ENCODE results near the gene GNG7. TPM values are rescaled to one million over a fixed set of nuclear protein-coding genes. Genes with fewer than 3 reads are reported as not detected.

The GNG7 gene
- total and polyA plus RNA-seq, 2 donors (not counting 3 experiments of a cell fraction or from before 2014, with no cell fraction given), result 0.29 to 0.84 TPM

DNA sequence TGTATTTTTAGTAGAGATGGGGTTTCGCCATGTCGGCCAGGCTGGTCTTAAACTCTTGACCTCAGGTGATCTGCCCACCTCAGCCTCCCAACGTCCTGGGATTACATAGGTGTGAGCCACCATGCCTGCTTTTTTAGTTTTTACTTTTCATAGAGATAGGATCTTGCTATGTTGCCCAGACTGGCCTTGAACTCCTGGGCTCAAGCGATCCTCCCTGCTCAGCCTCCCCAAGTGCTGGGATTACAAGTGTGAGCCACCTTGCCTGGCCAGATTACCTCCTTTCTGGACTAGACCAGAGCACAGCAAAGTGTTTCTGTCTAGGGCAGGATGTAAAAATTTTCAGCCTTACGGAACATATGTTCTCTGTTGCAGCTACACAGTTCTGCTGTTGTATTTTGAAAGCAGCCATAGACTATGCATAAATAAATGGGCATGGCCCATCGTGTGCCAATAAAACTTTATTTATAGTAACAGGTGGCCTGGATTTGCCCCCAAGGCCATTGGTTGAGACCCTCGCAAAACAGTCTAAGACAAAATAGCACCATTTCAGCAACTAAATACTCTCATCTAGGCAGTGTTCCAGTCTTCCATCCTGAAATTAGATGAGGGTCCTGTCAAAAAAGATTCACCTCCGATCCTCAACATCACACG is 36.0 kb downstream of the GNG7 start:
- CTCF ChIA-PET, result no interaction called here
- no TSS peak for BruUV-seq (replicated peaks)
- dilution Hi-C loops (cut with MboI; ENCODE audit: extremely low pct_ligation_motif_present, low sequenced_read_pairs), result no loop called here

More for the DNA sequence above, 36.0 kb downstream of the GNG7 start:
- Histone ChIP-seq H3K4me3 (replicated peaks in 1 of 3; ENCODE audit: insufficient read depth in 1 of 3, low read depth in 1 of 3, low read length in 3 of 3) (no peak overlapping the region), H3K79me2 (ENCODE audit: control insufficient read depth, insufficient read depth, low read length) (no peaks in the 10 kb centered on the region), H3K9me3 (replicated peaks; ENCODE audit: control insufficient read depth, insufficient read depth, low read length) (no peaks in the 10 kb centered on the region), H3K4me2 (ENCODE audit: insufficient read depth, low read length) (no peak overlapping the region), H3K9me1 (replicated peaks; ENCODE audit: control insufficient read depth, extremely low read depth, insufficient read depth, low read length) (no peaks in the 10 kb centered on the region), H4K20me1 (replicated peaks; ENCODE audit: control insufficient read depth, extremely low read depth, insufficient read depth, low read length) (no peaks in the 10 kb centered on the region), H3K27me3 (ENCODE audit: control insufficient read depth in 2 of 2, insufficient read depth in 2 of 2, low read length in 2 of 2) (peaks cover 0 to 2% of the 10 kb centered on the region in 2 experiments), H3K36me3 (ENCODE audit: control insufficient read depth in 2 of 2, extremely low read depth in 1 of 2, insufficient read depth in 2 of 2, low read length in 2 of 2) (no peaks in the 10 kb centered on the region), H3K27ac (ENCODE audit: insufficient read depth, low read depth, low read length) (no peak overlapping the region), H2AFZ (ENCODE audit: low read depth, low read length) (no peak overlapping the region), H3K9ac (replicated peaks; ENCODE audit: extremely low read depth, insufficient read depth, low read length) (no peak overlapping the region), H3K4me1 (ENCODE audit: control insufficient read depth, extremely low read depth, insufficient read depth, low read length) (no peaks in the 10 kb centered on the region)
- DNase-seq (ENCODE audit: low read depth, low spot score), result no peak
- intact Hi-C loops (cut with micrococcal nuclease), result no loop called here
- no peak for FAIRE-seq
- POLR2A ChIA-PET, result no interaction called here
- TF ChIP-seq MYC (IDR thresholded peaks at IDR 0.05; ENCODE audit: low read depth, low read length), result no peak
- no peak for TF ChIP-seq GATA2 (IDR thresholded peaks at IDR 0.05; ENCODE audit: insufficient read depth, insufficient read length, low read depth, low read length)
- TF ChIP-seq POLR2AphosphoS5 (IDR thresholded peaks at IDR 0.05; ENCODE audit: insufficient read depth, low read depth, low read length), result no peak
- no peak for TF ChIP-seq FOS (IDR thresholded peaks at IDR 0.05; ENCODE audit: borderline replicate concordance, insufficient read depth, low read length)
- TF ChIP-seq JUN (IDR thresholded peaks at IDR 0.05; ENCODE audit: borderline replicate concordance, insufficient read depth, insufficient read length, low read depth), result no peak
- TF ChIP-seq, protein P1, sequence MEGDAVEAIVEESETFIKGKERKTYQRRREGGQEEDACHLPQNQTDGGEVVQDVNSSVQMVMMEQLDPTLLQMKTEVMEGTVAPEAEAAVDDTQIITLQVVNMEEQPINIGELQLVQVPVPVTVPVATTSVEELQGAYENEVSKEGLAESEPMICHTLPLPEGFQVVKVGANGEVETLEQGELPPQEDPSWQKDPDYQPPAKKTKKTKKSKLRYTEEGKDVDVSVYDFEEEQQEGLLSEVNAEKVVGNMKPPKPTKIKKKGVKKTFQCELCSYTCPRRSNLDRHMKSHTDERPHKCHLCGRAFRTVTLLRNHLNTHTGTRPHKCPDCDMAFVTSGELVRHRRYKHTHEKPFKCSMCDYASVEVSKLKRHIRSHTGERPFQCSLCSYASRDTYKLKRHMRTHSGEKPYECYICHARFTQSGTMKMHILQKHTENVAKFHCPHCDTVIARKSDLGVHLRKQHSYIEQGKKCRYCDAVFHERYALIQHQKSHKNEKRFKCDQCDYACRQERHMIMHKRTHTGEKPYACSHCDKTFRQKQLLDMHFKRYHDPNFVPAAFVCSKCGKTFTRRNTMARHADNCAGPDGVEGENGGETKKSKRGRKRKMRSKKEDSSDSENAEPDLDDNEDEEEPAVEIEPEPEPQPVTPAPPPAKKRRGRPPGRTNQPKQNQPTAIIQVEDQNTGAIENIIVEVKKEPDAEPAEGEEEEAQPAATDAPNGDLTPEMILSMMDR (IDR thresholded peaks at IDR 0.05; ENCODE audit: extremely low read depth in 1 of 2, insufficient read depth in 1 of 2, low read depth in 1 of 2, low read length in 2 of 2), result no peak
- no peak for TF ChIP-seq MAX (IDR thresholded peaks at IDR 0.05; ENCODE audit: insufficient read depth, insufficient read length)
- no peak for TF ChIP-seq POLR2A (IDR thresholded peaks at IDR 0.05; ENCODE audit: low read depth, low read length)
- no peak for TF ChIP-seq EZH2 (IDR thresholded peaks at IDR 0.05; ENCODE audit: borderline replicate concordance, low read depth, low read length, severe bottlenecking)

Data from endothelial cell of umbilical vein (primary cell).